Fibroblast of lung (primary cell): ENCODE results near the gene ATP1A3.

ENCODE experiments used
- CTCF ChIP-seq, 2 donors: IDR thresholded peaks in 1 of 2; conservative IDR thresholded peaks in 1 of 2; 1 replicate in 1 of 2; 2 replicates in 1 of 2; pipeline ENCODE4 v1.5.1; 2011 to 2012; ENCODE audit warnings: low read length in 2 of 2, control low read depth in 1 of 2, inconsistent platforms in 1 of 2, low read depth in 1 of 2, mild to moderate bottlenecking in 1 of 2
- EZH2 ChIP-seq: IDR thresholded peaks from 2 replicates; pipeline ENCODE4 v1.5.1; 2012; ENCODE audit warnings: low read length, control low read depth, mild to moderate bottlenecking; ENCODE audit errors: missing control alignments

- TF ChIP-seq CTCF (conservative IDR thresholded peaks at IDR 0.05 in 1 of 2, IDR thresholded peaks at IDR 0.05 in 1 of 2; ENCODE audit: low read depth in 1 of 2, low read length in 2 of 2): no peak
- no peak for TF ChIP-seq EZH2
Observed at GRCh38 chr19:41968751-41969595, 25.1 kb downstream of the ATP1A3 start.
